Pulmonary artery endothelial cell (primary cell): ENCODE data around the gene CARD11. TPM values are rescaled to one million over a fixed set of nuclear protein-coding genes. Genes with fewer than 3 reads are reported as not detected.
"Not testable (repeated sequence)": the region's sequence is repeated elsewhere in the genome, so short reads cannot be mapped to it uniquely, and the experiment has no call there.

Experiments used
- DNase-seq: peaks from one replicate; pipeline ENCODE4 v3.0.0-alpha.2; 2011; ENCODE audit warnings: low read depth, low spot score
- total RNA-seq: library from RNA; depleted of rRNA; stranded (reverse); fragments of >200 nt; gene quantifications from 2 replicates; pipeline ENCODE4 v1.2.3, GENCODE V29; 2014

CARD11 gene
- total RNA-seq, 1 donor from 2014 or later: 18.5 TPM

DNA sequence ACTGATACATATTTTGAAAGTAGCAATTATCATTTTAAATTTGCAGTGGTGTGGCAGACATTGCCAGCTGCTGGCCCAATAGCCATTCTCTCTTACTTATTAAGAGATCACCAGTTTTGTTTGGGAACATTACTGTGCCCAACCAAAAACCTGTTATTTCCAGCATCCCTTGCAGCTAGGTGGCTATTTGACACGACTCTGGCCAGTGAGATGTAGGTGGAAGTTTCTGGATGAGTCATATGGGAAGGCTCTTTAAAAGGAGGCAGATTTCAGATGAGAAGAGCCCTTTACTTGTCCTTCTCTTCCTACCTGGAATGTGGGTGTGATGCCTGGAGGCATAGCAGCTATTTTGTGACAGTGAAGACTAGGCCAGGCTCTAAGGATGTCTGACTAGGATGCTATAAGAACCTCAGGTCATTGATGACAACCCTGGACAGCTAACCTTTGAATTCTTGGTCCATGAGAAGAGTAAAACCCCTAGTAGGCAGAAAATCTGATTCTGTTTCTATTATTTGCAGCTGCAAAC lies 77.9 kb downstream of the CARD11 start:
- DNase-seq: no peak

DNA sequence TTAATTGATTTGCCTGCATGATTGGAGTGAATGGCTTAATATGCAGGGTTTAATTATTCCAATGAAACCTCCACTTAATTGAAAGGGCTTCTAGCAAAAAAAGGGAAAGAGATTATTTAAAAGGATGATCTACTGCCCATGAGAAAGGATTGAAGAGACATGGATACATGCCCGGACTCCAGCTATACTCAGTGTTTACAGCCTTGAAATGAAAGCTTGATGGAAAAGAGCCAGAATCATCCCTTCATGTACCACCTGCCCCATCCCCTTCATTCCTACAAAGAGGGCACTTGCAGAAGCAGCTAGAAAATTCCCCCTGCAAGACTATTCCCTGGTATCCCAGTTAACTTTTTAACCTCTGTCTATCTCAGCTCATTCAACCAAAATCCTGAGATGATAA lies 78.4 kb downstream of the CARD11 start:
- no peak for DNase-seq

DNA sequence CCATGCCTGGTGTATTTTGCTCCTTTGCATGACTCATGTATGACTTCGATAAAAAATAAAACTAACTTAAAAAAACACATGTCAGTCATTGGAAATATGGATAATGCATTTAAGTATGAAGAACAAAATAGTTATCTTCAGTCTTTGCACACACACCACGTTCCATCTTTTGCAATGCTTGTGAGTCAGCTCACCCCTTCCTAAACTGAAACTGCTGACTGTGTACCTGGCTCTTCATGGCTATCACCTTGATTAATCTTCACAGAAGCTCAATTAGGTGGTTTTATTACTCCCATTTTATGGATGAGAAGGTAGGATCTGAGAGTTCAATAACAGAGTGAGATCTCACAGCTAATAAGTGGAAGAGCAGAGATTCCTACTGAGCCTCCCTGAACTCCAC lies 79.5 kb downstream of the CARD11 start:
- no peak for DNase-seq

DNA sequence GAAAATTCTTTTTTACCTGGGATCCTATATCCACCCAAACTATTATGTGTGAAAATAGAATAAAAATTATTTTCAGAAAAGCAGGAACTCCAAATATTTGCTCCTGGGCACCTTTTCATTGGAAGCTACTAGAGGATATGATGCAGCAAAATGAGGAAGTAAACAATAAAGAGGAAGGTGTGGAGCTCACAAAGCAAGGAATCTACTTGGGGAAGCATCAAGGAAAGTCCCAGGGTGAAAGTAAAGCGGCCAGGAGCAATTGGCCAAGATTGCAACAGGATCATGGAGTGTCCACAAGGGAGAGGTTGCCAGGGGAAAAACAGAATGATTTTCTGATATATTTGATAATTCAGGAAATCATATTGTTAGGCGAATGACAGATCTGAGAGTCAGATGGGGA lies 80.8 kb downstream of the CARD11 start:
- DNase-seq: no peak

DNA sequence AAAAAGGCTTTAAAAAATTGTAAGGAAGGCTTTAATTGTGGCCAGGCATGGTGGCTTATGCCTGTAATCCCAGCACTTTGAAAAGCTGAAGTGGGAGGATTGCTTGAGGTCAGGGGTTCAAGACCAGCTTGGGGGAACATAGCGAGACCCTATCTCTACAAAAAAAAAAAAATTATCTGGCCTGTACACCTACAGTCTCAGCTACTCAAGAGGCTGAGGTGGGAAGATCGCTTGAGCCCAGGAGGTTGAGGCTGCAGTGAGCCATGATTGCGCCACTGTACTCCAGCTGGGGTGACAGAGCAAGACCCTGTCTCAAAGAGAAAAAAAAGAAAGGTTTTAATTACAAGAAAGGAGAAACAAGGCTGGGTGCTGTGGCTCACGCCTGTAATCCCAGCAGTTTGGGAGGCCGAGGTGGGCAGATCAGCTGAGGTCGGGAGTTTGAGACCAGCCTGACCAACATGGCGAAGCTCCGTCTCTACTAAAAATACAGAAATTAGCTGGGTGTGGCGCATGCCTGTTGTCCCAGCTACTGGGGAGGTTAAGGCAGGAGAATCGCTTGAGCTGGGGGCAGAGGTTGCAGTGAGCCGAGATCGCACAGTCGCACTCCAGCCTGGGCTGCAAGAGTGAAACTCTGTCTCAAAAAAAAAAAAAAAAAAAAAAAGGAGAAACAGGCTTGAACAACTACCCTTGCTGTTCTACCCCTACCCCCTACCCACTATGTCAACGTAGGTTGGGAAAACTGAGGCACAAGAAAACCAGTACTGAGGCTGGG lies 83.7 kb downstream of the CARD11 start:
- DNase-seq: no peak

DNA sequence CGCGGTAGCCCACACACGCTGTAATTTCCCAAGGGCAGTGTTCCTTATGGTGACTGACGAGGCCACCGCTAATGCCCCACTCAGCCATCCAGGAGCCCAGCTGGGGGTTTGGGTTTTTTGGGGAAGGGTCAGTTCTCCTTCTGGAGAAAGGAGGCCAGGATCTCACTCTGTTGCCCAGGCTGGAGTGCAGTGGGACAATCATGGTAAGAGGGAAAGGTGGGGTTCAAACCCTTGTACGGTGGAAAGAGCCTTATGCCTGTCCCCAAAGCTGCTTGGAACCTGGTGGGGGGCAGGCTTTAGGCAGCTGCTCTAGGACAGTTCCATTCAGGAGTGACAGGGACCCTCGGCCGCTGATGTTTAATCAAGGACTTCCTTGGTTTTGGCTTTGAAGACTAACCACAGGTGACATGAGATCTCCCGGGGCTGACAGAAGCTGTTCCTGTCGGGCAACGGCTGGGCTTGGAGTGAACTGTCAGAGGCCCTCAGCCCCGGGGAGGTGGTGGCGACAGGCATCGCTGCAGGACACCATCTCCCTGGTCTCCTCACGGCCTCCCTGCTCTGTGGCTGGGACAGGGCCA lies 84.5 kb downstream of the CARD11 start:
- no peak for DNase-seq

DNA sequence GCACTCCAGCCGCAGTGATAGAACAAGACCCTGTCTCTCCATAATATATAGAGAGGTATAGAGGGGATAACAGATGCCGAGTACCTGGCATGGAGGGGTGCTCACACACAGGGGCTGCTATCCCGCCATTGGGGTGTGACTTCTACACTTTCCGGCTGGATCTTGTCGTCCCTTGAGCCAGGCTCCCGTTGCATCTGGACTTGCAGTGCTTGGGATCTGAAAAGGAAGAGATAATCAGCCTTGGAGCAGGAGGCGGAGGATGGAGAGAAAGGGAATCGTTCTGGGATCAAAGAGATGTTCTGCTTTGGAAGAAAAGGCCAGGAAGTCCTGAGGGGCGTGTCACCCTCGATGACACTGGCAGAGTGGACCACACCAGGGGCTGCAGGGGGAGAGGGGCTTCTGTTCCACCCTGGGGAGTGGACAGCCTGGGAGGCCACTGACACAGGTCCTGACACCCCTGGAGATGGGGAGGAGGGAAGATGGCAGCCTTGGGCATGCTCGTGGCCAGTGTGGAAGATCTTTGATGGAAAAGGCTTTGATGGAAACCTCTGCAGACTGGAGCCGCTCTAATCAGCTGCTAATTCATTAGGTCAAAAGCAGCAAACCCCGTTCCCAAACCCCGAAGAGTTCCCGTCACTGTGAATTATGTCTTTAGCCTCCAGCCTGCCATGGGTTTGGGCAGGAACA lies 85.1 kb downstream of the CARD11 start:
- no peak for DNase-seq

DNA sequence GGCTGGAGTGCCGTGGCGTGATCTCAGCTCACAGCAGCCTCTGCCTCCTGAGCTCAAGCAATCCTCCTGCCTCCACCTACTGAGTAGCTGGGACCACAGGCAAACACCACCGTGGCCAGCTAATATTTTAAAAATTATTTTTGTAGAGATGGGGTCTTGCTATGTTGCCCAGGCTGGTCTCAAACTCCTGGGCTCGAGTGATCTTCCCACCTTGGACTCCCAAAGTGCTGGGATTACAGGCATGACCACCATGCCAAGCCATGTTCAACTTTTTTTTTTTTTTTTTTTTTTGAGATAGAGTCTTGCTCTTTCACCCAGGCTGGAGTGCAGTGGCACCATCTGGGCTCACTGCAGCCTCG lies 86.3 kb downstream of the CARD11 start:
- DNase-seq: not testable (repeated sequence)

DNA sequence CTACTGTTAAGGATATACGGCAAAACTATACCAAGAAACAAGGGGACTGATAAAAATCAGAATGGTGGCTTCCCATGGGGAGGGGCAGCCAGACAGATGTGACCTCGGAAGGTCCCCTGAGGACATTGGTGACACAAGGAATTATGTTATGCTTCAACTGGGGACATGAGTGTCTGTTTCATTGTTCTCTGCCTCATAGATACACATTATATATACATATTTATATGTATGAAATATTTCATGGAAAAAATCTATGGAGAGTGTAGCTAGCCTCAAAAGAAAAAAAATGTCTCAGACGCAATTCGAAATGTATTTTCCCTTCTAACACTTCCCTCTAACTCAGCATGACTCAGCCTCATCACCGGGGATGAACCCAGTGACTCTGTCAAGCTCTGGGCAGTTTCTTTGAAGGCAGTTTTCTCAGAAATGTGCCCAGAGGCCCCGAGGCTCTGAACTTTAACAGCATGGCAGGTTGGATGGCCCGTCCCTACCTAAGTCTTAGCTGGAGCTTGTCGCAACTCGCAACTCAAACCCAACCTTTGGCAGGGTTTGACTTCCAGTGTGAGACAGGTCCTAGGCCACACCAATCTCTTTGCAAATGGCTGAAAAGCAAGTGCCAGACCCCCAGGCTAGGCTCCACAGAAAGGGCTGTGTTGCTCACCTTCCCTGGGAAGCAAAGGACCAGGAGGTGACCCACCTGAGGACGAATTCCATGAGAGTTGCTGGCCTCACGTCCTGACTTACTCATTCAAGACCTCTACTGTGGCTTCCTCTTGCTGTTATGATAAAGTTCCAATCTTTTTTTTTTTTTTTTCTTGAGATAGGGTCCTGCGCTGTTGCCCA lies 86.9 kb downstream of the CARD11 start:
- no peak for DNase-seq

DNA sequence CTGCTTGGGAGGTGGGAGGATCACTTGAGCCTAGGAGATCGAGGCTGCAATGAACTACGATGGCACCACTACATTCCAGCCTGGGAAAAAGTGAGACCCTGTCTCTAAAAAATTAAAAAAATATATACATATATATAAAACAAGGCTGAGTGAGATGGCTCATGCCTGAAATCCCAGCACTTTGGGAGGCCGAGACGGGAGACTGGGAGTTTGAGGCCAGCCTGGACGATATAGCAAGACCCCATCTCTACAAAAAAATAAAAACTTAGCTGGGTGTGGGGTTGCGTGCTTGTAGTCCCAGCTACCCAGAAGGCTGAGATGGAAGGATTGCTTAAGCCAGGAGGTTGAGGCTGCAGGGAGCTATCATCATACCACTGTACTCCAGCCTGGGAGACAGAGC lies 87.6 kb downstream of the CARD11 start:
- DNase-seq: no peak

DNA sequence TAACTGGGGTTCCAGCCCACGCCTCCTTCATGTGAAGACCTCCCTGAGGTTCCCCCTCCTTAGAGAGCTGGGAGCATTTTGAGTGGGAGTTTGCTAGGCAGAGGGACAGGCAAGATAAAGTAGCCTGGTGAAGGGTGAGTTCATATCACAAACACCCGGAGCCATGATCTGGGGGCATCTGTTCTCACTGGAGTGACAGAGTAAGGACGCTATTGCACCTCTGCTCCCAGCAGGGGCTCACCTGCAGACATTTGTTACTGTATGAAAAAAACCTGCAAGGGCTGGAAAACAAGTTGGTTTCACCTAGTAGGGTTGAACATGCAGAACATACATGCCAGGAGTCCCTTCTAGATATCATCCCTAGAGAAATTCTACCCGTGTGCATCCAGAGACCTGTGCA lies 88.4 kb downstream of the CARD11 start:
- DNase-seq: no peak

DNA sequence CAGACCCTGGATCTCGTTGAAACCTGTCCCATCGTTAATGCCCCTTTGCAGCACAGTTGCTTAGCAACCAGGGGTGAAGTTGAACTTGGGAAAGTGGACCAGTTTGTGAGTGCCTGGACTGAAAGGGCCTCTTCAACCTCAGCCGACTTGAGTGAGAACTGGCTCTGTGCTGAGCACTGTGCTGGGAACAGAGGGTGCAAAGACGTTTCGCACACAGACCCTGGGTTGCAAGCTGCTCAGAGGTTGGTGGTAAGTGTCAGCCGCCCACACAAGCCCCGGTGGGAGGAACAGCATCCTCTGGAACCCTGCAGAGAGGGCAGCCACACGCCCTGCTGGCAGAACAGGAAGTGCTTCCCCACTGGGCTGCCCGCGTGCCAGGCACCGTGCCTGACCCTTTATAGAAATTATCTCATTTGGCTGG lies 89.2 kb downstream of the CARD11 start:
- no peak for DNase-seq

DNA sequence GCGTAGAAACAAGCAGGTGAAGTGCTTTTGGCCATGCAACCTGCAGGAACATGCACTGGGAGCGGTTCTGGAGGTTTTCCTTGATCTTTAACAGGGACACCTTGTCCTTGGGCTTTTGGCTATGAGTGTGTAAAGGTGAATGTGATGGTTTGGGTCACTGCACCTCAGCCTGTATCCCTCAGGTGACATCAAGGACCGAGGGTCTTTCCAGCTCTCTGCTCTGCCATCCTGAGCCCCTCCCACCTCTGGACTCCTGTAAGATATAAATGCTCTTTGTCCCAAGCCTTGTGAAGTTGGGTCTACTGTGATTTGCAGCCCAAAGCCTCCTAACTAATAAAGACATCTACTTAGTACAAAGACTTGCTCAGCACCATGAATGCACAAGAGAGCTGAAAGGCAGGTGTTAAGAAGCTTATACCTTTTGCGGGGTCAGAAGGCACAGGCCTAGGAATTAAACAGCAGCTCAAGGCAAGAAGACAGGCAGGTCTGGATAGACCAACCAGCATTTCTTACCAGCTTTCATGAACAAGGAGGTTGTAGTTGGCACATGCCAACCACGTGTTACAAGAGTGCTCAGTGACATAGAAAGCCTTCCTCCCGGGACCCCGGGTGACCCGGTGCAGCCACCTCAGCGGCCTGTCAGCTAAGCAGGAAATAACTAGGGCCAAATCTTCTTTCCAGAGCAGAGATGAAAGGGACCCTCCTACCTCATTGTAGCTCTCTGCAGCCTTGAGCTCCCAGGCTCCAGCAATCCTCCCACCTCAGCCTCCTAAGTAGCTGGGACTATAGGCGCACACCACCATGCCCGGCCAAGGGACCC lies 89.9 kb downstream of the CARD11 start:
- no peak for DNase-seq

DNA sequence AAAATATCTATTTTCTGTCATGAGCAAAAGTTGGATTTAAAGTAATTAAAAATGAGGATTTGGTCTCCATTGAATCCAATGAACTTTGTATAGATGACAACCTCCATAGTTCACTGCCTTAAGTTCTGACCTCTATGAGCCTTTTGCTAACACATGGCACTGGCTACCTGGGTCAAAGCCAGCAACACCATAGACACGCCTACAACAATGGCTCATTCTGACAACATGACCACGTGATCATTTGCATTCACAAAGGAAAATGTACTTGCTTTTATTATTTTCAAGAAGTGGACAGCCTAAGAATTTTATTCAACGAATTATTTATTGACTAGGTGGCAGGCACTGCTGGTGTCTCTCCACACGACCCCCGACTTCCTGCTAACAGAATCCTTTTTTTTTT lies 90.6 kb downstream of the CARD11 start:
- DNase-seq: no peak

DNA sequence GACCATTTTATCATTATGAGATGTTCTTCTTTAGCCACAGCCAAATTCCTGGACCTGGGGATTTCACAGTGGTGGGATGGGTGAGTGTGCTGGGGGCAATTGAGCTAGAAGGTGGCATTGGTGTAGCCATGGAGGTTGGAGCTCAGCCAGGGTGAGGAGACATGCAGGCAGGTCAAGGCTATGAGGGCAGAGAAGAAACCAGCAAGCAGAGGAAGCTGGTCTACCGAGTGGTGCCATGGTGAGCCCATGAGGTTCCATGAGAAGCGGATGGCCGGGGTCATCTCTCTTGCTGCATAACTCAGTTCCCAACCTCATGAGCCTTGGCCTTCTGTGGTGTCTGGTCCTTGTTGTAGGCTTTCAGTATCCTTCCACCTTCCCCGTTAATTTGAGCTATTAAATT lies 91.4 kb downstream of the CARD11 start:
- no peak for DNase-seq

DNA sequence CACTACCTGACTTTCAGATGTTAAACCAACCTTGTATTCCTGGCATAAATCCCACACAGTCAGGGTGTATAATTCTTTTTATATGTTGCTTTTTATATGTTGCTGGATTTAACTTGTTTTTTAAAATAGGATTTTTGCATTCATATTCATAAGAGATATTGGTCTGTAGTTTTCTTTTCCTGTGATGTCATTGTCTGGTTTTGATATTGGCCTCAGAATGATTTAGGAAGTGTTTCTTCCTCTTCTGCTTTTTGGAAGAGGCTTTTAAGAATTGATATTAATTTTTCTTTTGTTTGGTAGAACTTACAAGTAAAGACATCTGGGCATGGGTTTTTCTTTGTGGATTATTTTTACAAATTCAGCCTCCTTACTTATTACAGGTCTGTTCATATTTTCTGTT lies 93.1 kb downstream of the CARD11 start:
- no peak for DNase-seq

DNA sequence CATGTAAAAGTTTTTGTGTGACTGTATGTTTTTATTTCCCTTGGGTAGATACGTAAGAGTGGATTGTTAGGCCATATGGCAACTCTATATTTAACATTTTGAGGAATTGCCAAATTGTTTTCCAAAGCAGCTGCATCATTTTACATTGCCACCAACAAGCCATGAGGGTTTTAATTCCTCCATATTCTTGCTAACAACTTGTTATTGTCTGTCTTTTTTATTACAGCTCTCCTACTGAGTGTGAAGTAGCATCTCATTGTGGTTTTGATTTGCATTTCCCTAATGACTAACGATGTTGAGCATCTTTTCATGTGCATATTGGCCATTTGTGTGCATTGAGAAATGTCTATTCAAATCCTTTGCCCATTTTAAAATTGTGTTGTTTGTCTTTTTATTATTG lies 94.9 kb downstream of the CARD11 start:
- DNase-seq: no peak

DNA sequence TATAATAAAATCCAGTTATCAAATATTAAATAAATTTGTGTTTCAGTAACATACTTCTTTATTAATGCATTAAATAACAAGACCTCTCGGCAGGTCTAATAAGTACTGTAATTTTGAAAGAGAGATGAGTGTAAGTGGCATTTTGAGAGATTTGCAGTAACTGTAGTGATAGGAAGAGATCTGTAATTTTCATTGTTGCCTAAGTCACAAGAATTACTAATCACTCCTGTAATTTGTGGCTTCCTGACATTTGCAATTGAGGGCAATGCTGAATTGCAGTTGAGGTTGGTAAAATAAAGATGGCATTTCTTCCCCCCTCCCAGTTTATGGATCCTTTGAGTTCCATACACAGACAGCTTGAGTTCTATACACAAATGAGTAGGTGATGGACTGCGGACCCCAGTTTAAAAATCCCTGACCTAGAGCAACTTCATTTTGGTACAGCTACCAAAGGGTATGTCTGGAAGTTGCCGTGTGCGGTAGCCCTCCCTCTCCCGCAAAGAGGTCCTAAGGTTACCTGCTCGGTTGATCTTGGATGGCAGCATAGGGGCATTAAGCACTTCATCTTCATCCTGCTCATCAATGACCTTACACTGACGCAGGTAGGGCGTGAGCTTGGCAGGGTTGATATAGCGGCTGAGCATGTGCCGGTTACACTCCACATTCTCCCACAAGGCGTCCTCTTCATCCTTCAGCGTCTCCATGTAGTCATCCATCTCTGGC lies 96.4 kb downstream of the CARD11 start:
- DNase-seq: no peak

DNA sequence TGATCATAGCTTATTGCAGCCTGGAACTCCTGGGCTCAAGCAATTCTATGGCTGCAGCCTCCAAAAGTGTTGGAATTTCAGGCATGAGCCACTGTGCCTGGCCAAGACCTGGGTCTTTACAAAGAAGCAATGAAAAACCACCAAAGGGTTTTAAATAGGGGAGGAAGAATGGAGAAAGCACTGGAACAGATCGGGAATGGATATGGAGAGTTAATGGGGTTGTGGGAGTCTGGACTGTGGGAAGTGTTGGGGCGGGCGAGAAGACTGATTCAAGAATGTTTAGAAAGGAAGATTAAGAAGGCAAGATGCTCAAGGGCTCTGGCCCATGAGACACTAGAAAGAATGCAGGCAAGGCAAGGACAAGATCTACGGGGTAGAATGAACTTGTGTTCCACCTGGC lies 98.5 kb downstream of the CARD11 start:
- no peak for DNase-seq

DNA sequence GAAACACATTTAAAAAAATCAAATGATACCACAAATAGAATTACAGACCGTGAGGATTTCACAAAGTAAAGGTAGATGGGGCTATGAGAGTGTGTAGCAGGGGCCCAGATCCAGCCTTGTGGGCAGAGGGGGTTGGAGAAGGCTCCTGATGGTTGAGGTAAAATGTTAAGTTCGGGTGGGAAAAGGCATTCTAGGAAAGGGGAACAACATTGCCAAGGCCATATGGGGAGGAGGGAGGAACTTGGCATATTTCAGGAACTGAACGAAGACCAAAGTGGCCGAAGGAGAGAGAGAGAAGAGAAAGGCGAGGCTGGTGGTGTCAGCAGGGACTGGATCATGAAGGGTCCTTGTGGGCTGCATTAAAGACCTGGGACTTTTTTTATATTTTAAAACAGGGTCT lies 98.9 kb downstream of the CARD11 start:
- DNase-seq: no peak
